K562 (cell line): ENCODE results near the gene CHD2. TPM values are rescaled to one million over a fixed set of nuclear protein-coding genes. Genes with fewer than 3 reads are reported as not detected.
A peak's percentile ranks its signal among the peaks of the same experiment; 100 is the strongest.

Experiments used
- ATAC-seq: fragments of 200-7000 bp; cut with Tn5 transposase; 3 replicates; pipeline ENCODE4 v1.9.1; 2020; ENCODE audit warnings: moderate library complexity
- BruUV-seq: library from RNA; stranded (reverse); fragments of 400-500 nt; replicated peaks from 2 replicates; lab custom pipeline; 2021; lab: Mats Ljungman, UMichigan
- CTCF ChIA-PET: fragments of 300-600 bp; formaldehyde crosslinking; extraction: SDS; loops from one replicate; lab custom pipeline; 2021; ENCODE audit warnings: low intra/inter-chr PET ratio; lab: Yijun Ruan, JAX
- POLR2A ChIA-PET: fragments of 300-600, 350-650 bp; sonication (Branson Sonifier 250); formaldehyde crosslinking; extraction: SDS; loops from one replicate; lab custom pipeline; 2021; ENCODE audit warnings: antibody characterized with exemption, inconsistent platforms; lab: Yijun Ruan, JAX
- DNase-seq, 4 experiments: peaks; one replicate each; pipeline versions ENCODE4 v3.0.0 to v3.0.0-alpha.2; 2011 to 2018; ENCODE audit warnings: low spot score in 3 of 4, mixed read lengths in 3 of 4; ENCODE audit errors: extremely low read depth in 1 of 4
- FAIRE-seq: peaks from 2 replicates; lab custom pipeline; 2011; peaks lifted over from hg19 to GRCh38; lab: Jason Lieb, UNC
- H2AFZ ChIP-seq: 2 replicates; pipeline ENCODE4 v1.6.0; 2011; ENCODE audit warnings: low read depth, low read length, control low read depth, inconsistent platforms
- H3K27ac ChIP-seq: fragments of 200-600 bp; 3 replicates; pipeline ENCODE4 v1.8.0; 2011; ENCODE audit warnings: low read depth, mild to moderate bottlenecking, control low read depth, inconsistent platforms, low read length, moderate library complexity, mixed read lengths; ENCODE audit errors: extremely low read depth
- H3K27me3 ChIP-seq, 2 experiments: fragments of 300-600 bp in 1 of 2; 2 replicates in 1 of 2; 3 replicates in 1 of 2; pipeline versions ENCODE4 v1.6.0 to v1.8.0; 2011; ENCODE audit warnings: inconsistent platforms in 2 of 2, low read length in 2 of 2, mild to moderate bottlenecking in 1 of 2, mixed read lengths in 1 of 2, moderate library complexity in 1 of 2; ENCODE audit not compliant: control insufficient read depth in 2 of 2, insufficient read depth in 2 of 2
- H3K36me3 ChIP-seq: fragments of 300-600 bp; 3 replicates; pipeline ENCODE4 v1.8.0; 2011; ENCODE audit warnings: mild to moderate bottlenecking, low read length, inconsistent platforms; ENCODE audit not compliant: control insufficient read depth, insufficient read depth
- H3K4me1 ChIP-seq, 2 experiments: fragments of 200-600 bp in 1 of 2; replicated peaks in 1 of 2; 2 replicates in 1 of 2; 3 replicates in 1 of 2; pipeline versions ENCODE4 v1.5.1 to v1.8.0; 2011; ENCODE audit warnings: inconsistent platforms in 2 of 2, low read length in 2 of 2, mild to moderate bottlenecking in 1 of 2, mixed read lengths in 1 of 2, moderate library complexity in 1 of 2; ENCODE audit not compliant: control insufficient read depth in 2 of 2, insufficient read depth in 2 of 2
- H3K4me2 ChIP-seq: 2 replicates; pipeline ENCODE4 v1.6.1; 2011; ENCODE audit warnings: low read length, control low read depth, inconsistent platforms, mixed read lengths; ENCODE audit not compliant: insufficient read depth
- H3K4me3 ChIP-seq: fragments of 200-600 bp; sonication (generic), shearing (Covaris generic); 2 replicates; pipeline ENCODE4 v1.5.1; 2016; ENCODE audit warnings: control low read depth, inconsistent platforms
- H3K79me2 ChIP-seq: fragments of 200-600 bp; 3 replicates; pipeline ENCODE4 v1.8.0; 2011; ENCODE audit warnings: low read length, inconsistent platforms; ENCODE audit not compliant: control insufficient read depth, insufficient read depth
- H3K9ac ChIP-seq, 2 experiments: 2 replicates each; pipeline versions ENCODE4 v1.6.0 to v1.6.1; 2011; ENCODE audit warnings: low read depth in 2 of 2, low read length in 2 of 2, control low read depth in 1 of 2, inconsistent platforms in 1 of 2, mild to moderate bottlenecking in 1 of 2, mixed read lengths in 1 of 2; ENCODE audit not compliant: insufficient read depth in 1 of 2
- H3K9me1 ChIP-seq: one replicate; pipeline ENCODE4 v1.6.0; 2011; ENCODE audit warnings: inconsistent platforms, mild to moderate bottlenecking, low read length, moderate library complexity; ENCODE audit not compliant: control insufficient read depth, insufficient read depth
- H3K9me3 ChIP-seq: replicated peaks from 2 replicates; pipeline ENCODE4 v1.5.1; 2011; ENCODE audit warnings: low read depth, low read length, inconsistent platforms; ENCODE audit not compliant: control insufficient read depth, insufficient read depth
- H4K20me1 ChIP-seq: replicated peaks from 2 replicates; pipeline ENCODE4 v1.6.1; 2011; ENCODE audit warnings: low read length, inconsistent platforms, mixed read lengths; ENCODE audit not compliant: control insufficient read depth, insufficient read depth
- ARID1B ChIP-seq: fragments of 450-650 bp; IDR thresholded peaks from 2 replicates; pipeline ENCODE4 v1.6.1; 2016; ENCODE audit warnings: antibody characterized with exemption, mild to moderate bottlenecking, inconsistent platforms
- CSDE1 ChIP-seq, 2 experiments: fragments of 450-650 bp; IDR thresholded peaks; 2 replicates each; pipeline ENCODE4 v1.6.1; 2016; ENCODE audit warnings: mild to moderate bottlenecking in 1 of 2
- CXXC5 ChIP-seq: fragments of 250-450 bp; sonication (Bioruptor Pico); IDR thresholded peaks from 2 replicates; pipeline ENCODE4 v1.8.0; 2022; ENCODE audit warnings: inconsistent platforms, mild to moderate bottlenecking, moderate library complexity
- DPF2 ChIP-seq: fragments of 450-650 bp; IDR thresholded peaks from 2 replicates; pipeline ENCODE4 v1.6.1; 2016
- FOXK2 ChIP-seq, 2 experiments: fragments of 450-650 bp; IDR thresholded peaks in 1 of 2; conservative IDR thresholded peaks in 1 of 2; 2 replicates each; pipeline ENCODE4 v1.6.1; 2016; ENCODE audit warnings: low read depth in 2 of 2, mild to moderate bottlenecking in 1 of 2
- GTF2E2 ChIP-seq: fragments of 200-800 bp; sonication (Bioruptor generic); IDR thresholded peaks from 2 replicates; pipeline ENCODE4 v1.6.1; 2016; ENCODE audit warnings: missing genetic modification characterization, missing compliant biosample characterization
- HDAC3 ChIP-seq: fragments of 450-650 bp; IDR thresholded peaks from 2 replicates; pipeline ENCODE4 v1.6.1; 2018; ENCODE audit warnings: borderline replicate concordance, mild to moderate bottlenecking, moderate library complexity; ENCODE audit not compliant: partially characterized antibody
- JUN ChIP-seq, 2 experiments: sonication (generic) in 1 of 2; formaldehyde crosslinking in 1 of 2; IDR thresholded peaks; 2 replicates each; pipeline versions ENCODE4 v1.6.1 to v1.8.0; 2012 to 2022; ENCODE audit warnings: borderline replicate concordance in 2 of 2, mild to moderate bottlenecking in 2 of 2, improper control_type of control experiment in 1 of 2, low read depth in 1 of 2, low read length in 1 of 2, missing genetic modification reagents in 1 of 2
- MEIS2 ChIP-seq: fragments of 450-650 bp; IDR thresholded peaks from 2 replicates; pipeline ENCODE4 v1.6.1; 2014; ENCODE audit warnings: mild to moderate bottlenecking; ENCODE audit not compliant: partially characterized antibody
- MLLT1 ChIP-seq, 2 experiments: fragments of 450-650 bp; IDR thresholded peaks; 2 replicates each; pipeline ENCODE4 v1.6.1; 2016
- NEUROD1 ChIP-seq: fragments of 150-350 bp; IDR thresholded peaks from 2 replicates; pipeline ENCODE4 v1.6.1; 2014; ENCODE audit warnings: borderline replicate concordance, low read length, low read depth; ENCODE audit not compliant: partially characterized antibody
- NR2C2 ChIP-seq, 2 experiments: fragments of 200-800 bp in 1 of 2; sonication (Bioruptor generic) in 1 of 2; sonication (generic) in 1 of 2; formaldehyde crosslinking in 1 of 2; IDR thresholded peaks; 2 replicates each; pipeline versions ENCODE4 v1.6.1 to v1.8.0; 2016 to 2022; ENCODE audit warnings: mild to moderate bottlenecking in 1 of 2, missing compliant biosample characterization in 1 of 2, missing genetic modification characterization in 1 of 2, missing genetic modification reagents in 1 of 2
- PREB ChIP-seq: sonication (generic); formaldehyde crosslinking; IDR thresholded peaks from 2 replicates; pipeline ENCODE4 v1.8.1; 2023; ENCODE audit warnings: mild to moderate bottlenecking, missing genetic modification reagents
- SOX6 ChIP-seq: fragments of 450-650 bp; IDR thresholded peaks from 2 replicates; pipeline ENCODE4 v1.6.1; 2014; ENCODE audit warnings: mild to moderate bottlenecking
- TFE3 ChIP-seq: fragments of 450-650 bp; formaldehyde crosslinking; IDR thresholded peaks from 2 replicates; pipeline ENCODE4 v1.4.0; 2020; ENCODE audit warnings: mild to moderate bottlenecking, mixed read lengths
- ZEB2 ChIP-seq: fragments of 450-650 bp; IDR thresholded peaks from 2 replicates; pipeline ENCODE4 v1.6.1; 2016
- WGBS: fragments of 100-300 bp; shearing (Covaris generic); methylation state at CpG from one replicate; pipeline ENCODE4 v1.1.6; 2016; ENCODE audit warnings: low coverage, mixed read lengths; ENCODE audit not compliant: insufficient coverage; ENCODE audit errors: missing lambda C conversion rate; 5-methylcytosine and 5-hydroxymethylcytosine counted together
- in situ Hi-C: fragments of 300-500 bp; cut with MboI; formaldehyde crosslinking; loops from 4 replicates; pipeline ENCODE4 v1.15.0; 2018; ENCODE audit warnings: inconsistent platforms, mixed read lengths
- intact Hi-C: fragments of 100-400 bp; cut with micrococcal nuclease; formaldehyde crosslinking; loops from 2 replicates; pipeline ENCODE4 v1.14.2; 2022
- polyA plus RNA-seq, 8 experiments: library from polyadenylated mRNA; depleted of rRNA in 4 of 8; stranded (reverse) in 5 of 8; unstranded in 3 of 8; fragments of >200 nt; fragmentation: Nextera tagmentation in 2 of 8; fragmentation: Illumina TruSeq in 1 of 8; extraction: Ambion mirVana in 2 of 8; extraction: Trizol in 1 of 8; gene quantifications; 2 replicates each; pipeline versions ENCODE4 v1.2.1 to v1.2.3, GENCODE V29; 2011 to 2014; ENCODE audit warnings: inconsistent platforms in 1 of 8, missing spikeins in 1 of 8
- total RNA-seq, 7 experiments: library from RNA; depleted of rRNA in 6 of 7; stranded (reverse); fragments of >200 nt in 6 of 7; fragmentation: Illumina TruSeq in 2 of 7; extraction: Trizol in 2 of 7; gene quantifications; 2 replicates each; pipeline versions ENCODE4 v1.2.1 to v1.2.3, GENCODE V29; 2011 to 2021; ENCODE audit warnings: low replicate concordance in 1 of 7

Gene CHD2
- total and polyA plus RNA-seq, 9 of the 15 experiments (the other 6 are each of a cell fraction or from before 2014, with no cell fraction given), result 38.9 to 70.8 (median 56.2) TPM

GRCh38 chr15:92906563-92907081, 6.5 kb downstream of the CHD2 start:
- ChIA-PET POLR2A (interaction anchor here (1.7 to 8.9 kb wide), 8 partner anchors 10 to 103 kb away, joined by 5 to 109 read pairs (median 12); no protein-coding TSS in a partner anchor), CTCF (no interaction called here)
- H3K27ac ChIP-seq, result peak overlapping the region; percentile 85
- no peaks in the 10 kb centered on the region for H3K27me3 ChIP-seq
- H3K4me1 ChIP-seq, result peaks cover 0 to 29% of the 10 kb centered on the region in 2 experiments; a peak in 3 of 5 replicates
- H2AFZ ChIP-seq, result no peak overlapping the region
- H3K4me2 ChIP-seq, result peak overlapping the region; percentile 89
- H3K9ac ChIP-seq, result peak overlapping the region in 1 of 2 experiments; percentile 90; a peak in 2 of 4 replicates
- peaks cover 65% of the 10 kb centered on the region for H3K36me3 ChIP-seq
- H3K4me3 ChIP-seq, result 0 out of 2 replicates have a peak overlapping the region, but pooled peaks have one; percentile 51
- 0% methylated on average over 1 of the region's 1 CpG for WGBS
- 0 out of 2 replicates have a peak, but pooled peaks cover 4% of the 10 kb centered on the region for H4K20me1 ChIP-seq
- H3K79me2 ChIP-seq, result peaks cover 99% of the 10 kb centered on the region
- intact Hi-C loops (no loop called here), in situ Hi-C loops (no loop called here)
- H3K9me3 ChIP-seq, result no peaks in the 10 kb centered on the region
- peak in 1 of 4 experiments; percentile 77 for DNase-seq
- BruUV-seq, result no TSS peak
- ATAC-seq, result peak; percentile 56
- no peaks in the 10 kb centered on the region for H3K9me1 ChIP-seq
- peak; percentile 87 for FAIRE-seq
- no peak for TF ChIP-seq TFE3 (CRISPR knock-in tag)
- no peak for TF ChIP-seq PREB (CRISPR knock-in tag)
- TF ChIP-seq GTF2E2 (tag), result no peak; the same call in 1 of the 2 replicates
- peak; percentile 37; the same call in 1 of the 2 replicates for TF ChIP-seq ARID1B
- TF ChIP-seq MLLT1 (IDR thresholded peaks at IDR 0.05), result peak; percentile 12 to 63; a peak in 2 of 4 replicates
- TF ChIP-seq SOX6, result 0 out of 2 replicates have a peak, but pooled peaks have one; percentile 14
- peak; percentile 70 for TF ChIP-seq DPF2
- TF ChIP-seq CSDE1 (IDR thresholded peaks at IDR 0.05), result no peak
- peak; percentile 50 for TF ChIP-seq CXXC5 (CRISPR knock-in tag)
- TF ChIP-seq NEUROD1, result no peak
- TF ChIP-seq FOXK2 (conservative IDR thresholded peaks at IDR 0.05 in 1 of 2, IDR thresholded peaks at IDR 0.05 in 1 of 2; ENCODE audit: low read depth in 2 of 2), result peak; percentile 53 to 60; a peak in 3 of 4 replicates
- TF ChIP-seq HDAC3, result peak; percentile 15
- TF ChIP-seq NR2C2 (CRISPR knock-in tag; IDR thresholded peaks at IDR 0.05), result no peak
- peak; percentile 53; the same call in 1 of the 2 replicates for TF ChIP-seq NR2C2 (tag; IDR thresholded peaks at IDR 0.05)
- TF ChIP-seq ZEB2, result peak; percentile 58
- TF ChIP-seq MEIS2, result peak; percentile 36
- 0 out of 2 replicates have a peak, but pooled peaks have one; percentile 55 for TF ChIP-seq JUN (IDR thresholded peaks at IDR 0.05; ENCODE audit: borderline replicate concordance, low read depth, low read length)
- no peak for TF ChIP-seq JUN (CRISPR knock-in tag; IDR thresholded peaks at IDR 0.05; ENCODE audit: borderline replicate concordance)
